ENCODE data around the gene BICDL1. TPM values are rescaled to one million over a fixed set of nuclear protein-coding genes. Genes with fewer than 3 reads are reported as not detected.

Gene BICDL1
- total and polyA plus RNA-seq, 2 experiments from 2014 or later, result not detected

GRCh38 chr12:120072472-120073249 lies 83.6 kb downstream of the BICDL1 start:
- H3K79me2 ChIP-seq (ENCODE audit: insufficient read depth), result no peaks in the 10 kb centered on the region
- H4K20me1 ChIP-seq (ENCODE audit: insufficient read depth), result no peaks in the 10 kb centered on the region
- no peak for TF ChIP-seq EZH2phosphoT487 (IDR thresholded peaks at IDR 0.05; ENCODE audit: insufficient read depth, low read depth)
- no peak for TF ChIP-seq EZH2 (IDR thresholded peaks at IDR 0.05; ENCODE audit: insufficient read depth, poor library complexity, severe bottlenecking)
- no peak for DNase-seq
- no peaks in the 10 kb centered on the region for H3F3A ChIP-seq (ENCODE audit: insufficient read depth)
- H3K9ac ChIP-seq, result no peak overlapping the region
- H3K27me3 ChIP-seq (replicated peaks; ENCODE audit: insufficient read depth), result peaks cover 17% of the 10 kb centered on the region
- H3K4me3 ChIP-seq, result no peak overlapping the region
- no peaks in the 10 kb centered on the region for H3K36me3 ChIP-seq (ENCODE audit: low read depth)
- no peaks in the 10 kb centered on the region for H3K9me3 ChIP-seq (ENCODE audit: low read depth)
- H3K4me2 ChIP-seq (ENCODE audit: unreplicated experiment), result no peak overlapping the region
- H2AFZ ChIP-seq, result no peak overlapping the region
- H3K27ac ChIP-seq, result no peak overlapping the region
- in situ Hi-C loops (cut with MboI), result no loop called here
- WGBS, 2 experiments (ENCODE audit: low coverage in 1 of 2, low lambda C conversion rate in 2 of 2, missing lambda C conversion rate in 2 of 2), result 70 to 73% methylated on average over 18 of the region's 18 CpGs
- no peaks in the 10 kb centered on the region for H3K9me2 ChIP-seq (ENCODE audit: insufficient read depth)
- H3K4me1 ChIP-seq (ENCODE audit: insufficient read depth), result no peaks in the 10 kb centered on the region

GRCh38 chr12:120075034-120075616 lies 86.1 kb downstream of the BICDL1 start:
- in situ Hi-C loops (cut with MboI), result no loop called here
- no peak for TF ChIP-seq EZH2phosphoT487 (IDR thresholded peaks at IDR 0.05; ENCODE audit: insufficient read depth, low read depth)
- no peak for TF ChIP-seq EZH2 (IDR thresholded peaks at IDR 0.05; ENCODE audit: insufficient read depth, poor library complexity, severe bottlenecking)
- 47 to 56% methylated on average over 7 of the region's 7 CpGs for WGBS, 2 experiments (ENCODE audit: low coverage in 1 of 2, low lambda C conversion rate in 2 of 2, missing lambda C conversion rate in 2 of 2)
- no peaks in the 10 kb centered on the region for H3K36me3 ChIP-seq (ENCODE audit: low read depth)
- no peaks in the 10 kb centered on the region for H3K4me1 ChIP-seq (ENCODE audit: insufficient read depth)
- no peaks in the 10 kb centered on the region for H4K20me1 ChIP-seq (ENCODE audit: insufficient read depth)
- no peak overlapping the region for H2AFZ ChIP-seq
- H3F3A ChIP-seq (ENCODE audit: insufficient read depth), result no peaks in the 10 kb centered on the region
- no peaks in the 10 kb centered on the region for H3K79me2 ChIP-seq (ENCODE audit: insufficient read depth)
- no peak overlapping the region for H3K27ac ChIP-seq
- no peaks in the 10 kb centered on the region for H3K9me2 ChIP-seq (ENCODE audit: insufficient read depth)
- peaks cover 20% of the 10 kb centered on the region; the same call in 1 of the 2 replicates for H3K27me3 ChIP-seq (replicated peaks; ENCODE audit: insufficient read depth)
- no peak for DNase-seq
- H3K9me3 ChIP-seq (ENCODE audit: low read depth), result no peaks in the 10 kb centered on the region
- H3K4me2 ChIP-seq (ENCODE audit: unreplicated experiment), result no peak overlapping the region
- no peak overlapping the region for H3K4me3 ChIP-seq
- no peak overlapping the region for H3K9ac ChIP-seq

GRCh38 chr12:120076651-120077050 lies 87.6 kb downstream of the BICDL1 start:
- in situ Hi-C loops (cut with MboI), result no loop called here
- H3K9me2 ChIP-seq (ENCODE audit: insufficient read depth), result no peaks in the 10 kb centered on the region
- no peak overlapping the region for H3K4me3 ChIP-seq
- no peak overlapping the region for H3K27ac ChIP-seq
- H3K4me2 ChIP-seq (ENCODE audit: unreplicated experiment), result no peak overlapping the region
- no peaks in the 10 kb centered on the region for H3K79me2 ChIP-seq (ENCODE audit: insufficient read depth)
- no peak for TF ChIP-seq EZH2 (IDR thresholded peaks at IDR 0.05; ENCODE audit: insufficient read depth, poor library complexity, severe bottlenecking)
- TF ChIP-seq EZH2phosphoT487 (IDR thresholded peaks at IDR 0.05; ENCODE audit: insufficient read depth, low read depth), result no peak
- no peaks in the 10 kb centered on the region for H3K4me1 ChIP-seq (ENCODE audit: insufficient read depth)
- no peaks in the 10 kb centered on the region for H3F3A ChIP-seq (ENCODE audit: insufficient read depth)
- no peak overlapping the region for H3K9ac ChIP-seq
- no peaks in the 10 kb centered on the region for H4K20me1 ChIP-seq (ENCODE audit: insufficient read depth)
- 75 to 77% methylated on average over 6 of the region's 6 CpGs for WGBS, 2 experiments (ENCODE audit: low coverage in 1 of 2, low lambda C conversion rate in 2 of 2, missing lambda C conversion rate in 2 of 2)
- peaks cover 20% of the 10 kb centered on the region; the same call in 1 of the 2 replicates for H3K27me3 ChIP-seq (replicated peaks; ENCODE audit: insufficient read depth)
- H2AFZ ChIP-seq, result no peak overlapping the region
- no peaks in the 10 kb centered on the region for H3K9me3 ChIP-seq (ENCODE audit: low read depth)
- no peak for DNase-seq
- no peaks in the 10 kb centered on the region for H3K36me3 ChIP-seq (ENCODE audit: low read depth)

GRCh38 chr12:120077260-120077659 lies 88.2 kb downstream of the BICDL1 start:
- TF ChIP-seq EZH2 (IDR thresholded peaks at IDR 0.05; ENCODE audit: insufficient read depth, poor library complexity, severe bottlenecking), result no peak
- no peak for TF ChIP-seq EZH2phosphoT487 (IDR thresholded peaks at IDR 0.05; ENCODE audit: insufficient read depth, low read depth)
- in situ Hi-C loops (cut with MboI), result no loop called here
- Histone ChIP-seq H3F3A (ENCODE audit: insufficient read depth) (no peaks in the 10 kb centered on the region), H3K79me2 (ENCODE audit: insufficient read depth) (no peaks in the 10 kb centered on the region), H3K9me2 (ENCODE audit: insufficient read depth) (no peaks in the 10 kb centered on the region), H4K20me1 (ENCODE audit: insufficient read depth) (no peaks in the 10 kb centered on the region), H3K4me1 (ENCODE audit: insufficient read depth) (no peaks in the 10 kb centered on the region), H3K9me3 (ENCODE audit: low read depth) (no peaks in the 10 kb centered on the region), H3K4me3 (no peak overlapping the region), H3K27me3 (replicated peaks; ENCODE audit: insufficient read depth) (peaks cover 16% of the 10 kb centered on the region; the same call in 1 of the 2 replicates), H3K36me3 (ENCODE audit: low read depth) (no peaks in the 10 kb centered on the region), H2AFZ (no peak overlapping the region), H3K9ac (no peak overlapping the region), H3K4me2 (ENCODE audit: unreplicated experiment) (no peak overlapping the region), H3K27ac (no peak overlapping the region)
- 70 to 72% methylated on average over 6 of the region's 6 CpGs for WGBS, 2 experiments (ENCODE audit: low coverage in 1 of 2, low lambda C conversion rate in 2 of 2, missing lambda C conversion rate in 2 of 2)
- DNase-seq, result no peak

Measured in GM23248 (cell line).